ENCODE measurements around the gene P3H2.
"Not testable (repeated sequence)": the region's sequence is repeated elsewhere in the genome, so short reads cannot be mapped to it uniquely, and the experiment has no call there.

Gene P3H2

GRCh38 chr3:189981668-189982067, 139.0 kb downstream of the P3H2 start:
- FAIRE-seq = no peak

GRCh38 chr3:189978753-189979152, 141.9 kb downstream of the P3H2 start:
- no peak for FAIRE-seq

GRCh38 chr3:189977174-189977573, 143.5 kb downstream of the P3H2 start:
- FAIRE-seq = no peak

GRCh38 chr3:189975391-189975990, 145.2 kb downstream of the P3H2 start:
- no peak for FAIRE-seq

GRCh38 chr3:189974359-189974758, 146.3 kb downstream of the P3H2 start:
- FAIRE-seq = no peak

- peak; percentile 77 for FAIRE-seq
These were observed 153.3 kb downstream of the P3H2 start for GRCh38 chr3:189967254-189967865.

- no peak for FAIRE-seq
These were observed 153.9 kb downstream of the P3H2 start for GRCh38 chr3:189966843-189967242.

- FAIRE-seq = no peak
These were observed 155.9 kb downstream of the P3H2 start for GRCh38 chr3:189964623-189965332.

GRCh38 chr3:189962466-189962865, 158.2 kb downstream of the P3H2 start:
- no peak for FAIRE-seq

- peak; percentile 91 for FAIRE-seq
These were observed 159.1 kb downstream of the P3H2 start for GRCh38 chr3:189961522-189962161.

GRCh38 chr3:189961086-189961485, 159.6 kb downstream of the P3H2 start:
- FAIRE-seq = not testable (repeated sequence)

- no peak for FAIRE-seq
These were observed 165.7 kb downstream of the P3H2 start for GRCh38 chr3:189954733-189955665.

GRCh38 chr3:189953551-189953950, 167.1 kb downstream of the P3H2 start:
- no peak for FAIRE-seq

GRCh38 chr3:189952272-189952671, 168.4 kb downstream of the P3H2 start:
- no peak for FAIRE-seq

- FAIRE-seq = no peak
These were observed 170.4 kb downstream of the P3H2 start for GRCh38 chr3:189950258-189950657.

GRCh38 chr3:189949580-189949979, 171.1 kb downstream of the P3H2 start:
- no peak for FAIRE-seq

- no peak for FAIRE-seq
These were observed 172.0 kb downstream of the P3H2 start for GRCh38 chr3:189948724-189949045.

GRCh38 chr3:189947948-189948723, 172.6 kb downstream of the P3H2 start:
- no peak for FAIRE-seq

GRCh38 chr3:189947068-189947467, 173.6 kb downstream of the P3H2 start:
- FAIRE-seq = no peak

- FAIRE-seq = no peak
These were observed 174.6 kb downstream of the P3H2 start for GRCh38 chr3:189945935-189946709.
